GM12864 (cell line): ENCODE measurements around the gene ELMO1.

Source experiments
- DNase-seq: peaks from one replicate; pipeline ENCODE4 v3.0.0-alpha.2; 2011; ENCODE audit warnings: low read depth
- H3K4me3 ChIP-seq: 2 replicates; pipeline ENCODE4 v1.5.1; 2011; ENCODE audit warnings: mild to moderate bottlenecking, low read depth, low read length, control low read depth
- CTCF ChIP-seq: IDR thresholded peaks from 2 replicates; pipeline ENCODE4 v1.5.1; 2011; ENCODE audit warnings: low read depth, mild to moderate bottlenecking, moderate library complexity, low read length, control low read depth, inconsistent platforms; ENCODE audit errors: missing control alignments

Gene ELMO1

GRCh38 chr7:37009125-37009675, 439.5 kb downstream of the ELMO1 start:
- TF ChIP-seq CTCF = no peak
- H3K4me3 ChIP-seq = no peak overlapping the region
- no peak for DNase-seq

DNA sequence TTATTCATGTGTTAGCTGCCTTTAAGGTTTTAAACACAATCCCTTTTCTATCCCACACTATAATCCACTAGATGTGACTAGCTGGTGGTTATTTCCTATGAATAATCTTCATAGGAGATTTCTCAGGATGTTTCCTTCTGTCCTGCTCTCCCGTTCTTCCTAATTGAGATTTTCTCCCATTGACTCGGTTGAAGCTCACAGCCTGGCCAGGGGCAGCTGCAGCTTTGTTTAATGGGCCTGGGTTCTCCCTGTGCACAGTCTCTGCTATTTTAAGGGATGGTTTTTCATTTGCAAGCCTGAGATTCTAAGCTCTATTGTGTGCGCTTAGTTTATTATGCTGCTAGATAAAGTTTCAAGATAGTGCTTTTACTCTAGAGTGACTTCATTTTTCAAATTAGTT, 441.0 kb downstream of the ELMO1 start:
- no peak for DNase-seq
- no peak overlapping the region for H3K4me3 ChIP-seq
- TF ChIP-seq CTCF = no peak

DNA sequence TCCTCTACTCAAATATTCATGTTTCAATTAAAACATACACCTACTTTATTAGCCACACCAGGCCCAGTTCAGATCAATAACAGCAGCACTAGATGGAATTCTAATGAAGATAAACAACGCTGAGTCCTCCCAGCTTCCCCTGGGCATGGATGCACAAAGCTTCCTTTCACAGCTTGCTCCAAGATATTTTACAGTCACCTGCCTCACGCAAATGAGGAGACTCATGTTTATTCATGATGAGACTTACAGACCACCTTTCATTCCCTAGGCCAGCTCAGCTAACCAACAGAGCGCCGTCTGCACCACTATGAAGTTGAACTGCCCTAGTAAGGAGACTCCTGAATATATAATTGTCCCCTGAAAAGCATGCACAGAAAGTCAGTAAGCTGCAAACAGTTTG, 441.4 kb downstream of the ELMO1 start:
- H3K4me3 ChIP-seq = no peak overlapping the region
- no peak for DNase-seq
- no peak for TF ChIP-seq CTCF

- no peak for DNase-seq
- no peak for TF ChIP-seq CTCF
- H3K4me3 ChIP-seq = no peak overlapping the region
Observed at GRCh38 chr7:37006764-37007163, 441.9 kb downstream of the ELMO1 start.

GRCh38 chr7:37000511-37000910, 448.2 kb downstream of the ELMO1 start:
- TF ChIP-seq CTCF = no peak
- H3K4me3 ChIP-seq = no peak overlapping the region

GRCh38 chr7:36999626-37000485, 448.8 kb downstream of the ELMO1 start:
- TF ChIP-seq CTCF = no peak
- H3K4me3 ChIP-seq = no peak overlapping the region
- DNase-seq = no peak

More at GRCh38 chr7:37000511-37000910, 448.2 kb downstream of the ELMO1 start:
- DNase-seq = no peak
